GDM1 (cell line): ENCODE data around the gene MRPL43.

Experiments used
- DNase-seq: peaks from one replicate; lab custom pipeline; 2025; lab: John Stamatoyannopoulos, UW

Gene MRPL43

GRCh38 chr10:100966887-100967286 lies 20.4 kb downstream of the MRPL43 start:
- no peak for DNase-seq

- no peak for DNase-seq
These were observed 21.5 kb downstream of the MRPL43 start for GRCh38 chr10:100965820-100966219.

- no peak for DNase-seq
These were observed 23.5 kb downstream of the MRPL43 start for GRCh38 chr10:100963826-100964225.

GRCh38 chr10:100962351-100963080 lies 24.8 kb downstream of the MRPL43 start:
- DNase-seq: no peak

- no peak for DNase-seq
These were observed 27.0 kb downstream of the MRPL43 start for GRCh38 chr10:100960251-100960650.

- no peak for DNase-seq
These were observed 38.4 kb downstream of the MRPL43 start for GRCh38 chr10:100948916-100949315.

- no peak for DNase-seq
These were observed 41.5 kb downstream of the MRPL43 start for GRCh38 chr10:100945754-100946153.

- no peak for DNase-seq
These were observed 43.8 kb downstream of the MRPL43 start for GRCh38 chr10:100943508-100943907.

GRCh38 chr10:100942229-100942628 lies 45.1 kb downstream of the MRPL43 start:
- DNase-seq: no peak

GRCh38 chr10:100939763-100940344 lies 47.4 kb downstream of the MRPL43 start:
- no peak for DNase-seq
